Measurements from ENCODE around the gene NRL. TPM values are rescaled to one million over a fixed set of nuclear protein-coding genes. Genes with fewer than 3 reads are reported as not detected.

NRL gene
- polyA plus RNA-seq, 2 of the 4 experiments (the other 2 are of a cell fraction) = 0.93 to 0.97 TPM

DNA sequence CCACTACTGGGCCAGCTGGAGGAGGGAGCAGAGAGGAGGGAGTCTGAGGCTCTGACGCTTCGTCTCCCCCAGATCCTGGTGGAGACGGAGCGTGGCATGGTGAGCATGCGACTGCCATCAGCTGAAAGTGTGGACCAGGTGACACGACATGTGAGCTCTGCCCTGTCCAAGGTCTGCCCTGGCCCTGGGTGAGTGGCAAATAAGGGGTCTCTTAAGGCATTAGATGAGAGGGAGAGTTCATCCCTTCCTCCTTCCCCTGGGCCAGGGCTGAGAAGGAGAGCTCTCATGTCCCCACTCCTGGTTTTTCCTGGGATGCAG is 60.5 kb downstream of the NRL start (continued):
- TF ChIP-seq, protein P1, sequence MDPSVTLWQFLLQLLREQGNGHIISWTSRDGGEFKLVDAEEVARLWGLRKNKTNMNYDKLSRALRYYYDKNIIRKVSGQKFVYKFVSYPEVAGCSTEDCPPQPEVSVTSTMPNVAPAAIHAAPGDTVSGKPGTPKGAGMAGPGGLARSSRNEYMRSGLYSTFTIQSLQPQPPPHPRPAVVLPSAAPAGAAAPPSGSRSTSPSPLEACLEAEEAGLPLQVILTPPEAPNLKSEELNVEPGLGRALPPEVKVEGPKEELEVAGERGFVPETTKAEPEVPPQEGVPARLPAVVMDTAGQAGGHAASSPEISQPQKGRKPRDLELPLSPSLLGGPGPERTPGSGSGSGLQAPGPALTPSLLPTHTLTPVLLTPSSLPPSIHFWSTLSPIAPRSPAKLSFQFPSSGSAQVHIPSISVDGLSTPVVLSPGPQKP (IDR thresholded peaks at IDR 0.05; ENCODE audit: low read depth, low read length) = no peak
- TF ChIP-seq RCOR1 (IDR thresholded peaks at IDR 0.05; ENCODE audit: low read depth, low read length) (no peak), ESRRA (IDR thresholded peaks at IDR 0.05; ENCODE audit: borderline replicate concordance, low read length) (no peak), SREBF2 (IDR thresholded peaks at IDR 0.05) (no peak), BHLHE40 (IDR thresholded peaks at IDR 0.05; ENCODE audit: low read depth, low read length) (no peak), PHF8 (IDR thresholded peaks at IDR 0.05; ENCODE audit: borderline replicate concordance, low read depth) (no peak), POLR2A (IDR thresholded peaks at IDR 0.05; ENCODE audit: low read length) (no peak)
- TF ChIP-seq, protein P2, sequence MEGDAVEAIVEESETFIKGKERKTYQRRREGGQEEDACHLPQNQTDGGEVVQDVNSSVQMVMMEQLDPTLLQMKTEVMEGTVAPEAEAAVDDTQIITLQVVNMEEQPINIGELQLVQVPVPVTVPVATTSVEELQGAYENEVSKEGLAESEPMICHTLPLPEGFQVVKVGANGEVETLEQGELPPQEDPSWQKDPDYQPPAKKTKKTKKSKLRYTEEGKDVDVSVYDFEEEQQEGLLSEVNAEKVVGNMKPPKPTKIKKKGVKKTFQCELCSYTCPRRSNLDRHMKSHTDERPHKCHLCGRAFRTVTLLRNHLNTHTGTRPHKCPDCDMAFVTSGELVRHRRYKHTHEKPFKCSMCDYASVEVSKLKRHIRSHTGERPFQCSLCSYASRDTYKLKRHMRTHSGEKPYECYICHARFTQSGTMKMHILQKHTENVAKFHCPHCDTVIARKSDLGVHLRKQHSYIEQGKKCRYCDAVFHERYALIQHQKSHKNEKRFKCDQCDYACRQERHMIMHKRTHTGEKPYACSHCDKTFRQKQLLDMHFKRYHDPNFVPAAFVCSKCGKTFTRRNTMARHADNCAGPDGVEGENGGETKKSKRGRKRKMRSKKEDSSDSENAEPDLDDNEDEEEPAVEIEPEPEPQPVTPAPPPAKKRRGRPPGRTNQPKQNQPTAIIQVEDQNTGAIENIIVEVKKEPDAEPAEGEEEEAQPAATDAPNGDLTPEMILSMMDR (IDR thresholded peaks at IDR 0.05) = no peak

DNA sequence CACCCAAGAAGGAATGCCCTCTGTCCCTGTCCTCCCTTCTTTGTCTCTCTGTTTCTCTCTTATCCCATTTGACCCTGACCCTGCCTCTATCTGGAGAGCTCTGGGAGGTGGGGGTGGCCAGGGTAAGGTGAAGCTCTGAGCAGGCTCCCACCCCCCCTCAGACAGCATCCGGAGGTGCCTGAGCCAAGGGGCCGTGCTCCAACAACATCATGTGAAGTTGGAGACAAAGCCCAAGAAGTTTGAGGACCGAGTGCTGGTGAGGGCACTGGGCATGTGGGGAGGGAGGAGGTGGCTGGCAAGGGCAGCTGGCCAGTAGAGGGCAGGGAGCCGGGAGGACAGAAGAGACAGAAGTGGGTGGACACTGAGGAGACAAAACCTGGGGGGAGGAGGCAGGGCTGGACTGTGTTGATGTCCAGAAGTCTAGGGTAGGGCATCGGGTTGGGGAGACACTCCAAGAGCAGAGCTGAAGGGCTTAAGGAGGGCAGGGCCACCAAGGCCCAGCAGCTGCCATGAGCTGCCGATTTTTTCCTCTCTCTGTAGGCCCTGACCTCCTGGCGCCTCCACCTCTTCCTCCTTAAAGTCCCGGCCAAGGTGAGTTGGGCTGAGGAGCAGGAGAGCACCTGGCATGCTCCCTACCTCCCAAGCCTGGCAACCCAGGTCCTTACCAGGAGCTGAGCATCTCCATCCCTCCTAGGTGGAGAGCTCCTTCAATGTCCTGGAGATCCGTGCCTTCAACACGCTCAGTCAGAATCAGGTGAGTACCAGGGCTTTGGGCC is 61.0 kb downstream of the NRL start:
- TF ChIP-seq EHF (CRISPR knock-in tag; IDR thresholded peaks at IDR 0.05) = no peak
- no peak for TF ChIP-seq EP300 (IDR thresholded peaks at IDR 0.05)
- TF ChIP-seq JUN (IDR thresholded peaks at IDR 0.05) = no peak
- TF ChIP-seq, protein P3, sequence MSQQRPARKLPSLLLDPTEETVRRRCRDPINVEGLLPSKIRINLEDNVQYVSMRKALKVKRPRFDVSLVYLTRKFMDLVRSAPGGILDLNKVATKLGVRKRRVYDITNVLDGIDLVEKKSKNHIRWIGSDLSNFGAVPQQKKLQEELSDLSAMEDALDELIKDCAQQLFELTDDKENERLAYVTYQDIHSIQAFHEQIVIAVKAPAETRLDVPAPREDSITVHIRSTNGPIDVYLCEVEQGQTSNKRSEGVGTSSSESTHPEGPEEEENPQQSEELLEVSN (IDR thresholded peaks at IDR 0.05; ENCODE audit: borderline replicate concordance, low read depth) = no peak
- no peak for TF ChIP-seq CBX2 (IDR thresholded peaks at IDR 0.05; ENCODE audit: borderline replicate concordance, low read depth)
- TF ChIP-seq, protein P4, sequence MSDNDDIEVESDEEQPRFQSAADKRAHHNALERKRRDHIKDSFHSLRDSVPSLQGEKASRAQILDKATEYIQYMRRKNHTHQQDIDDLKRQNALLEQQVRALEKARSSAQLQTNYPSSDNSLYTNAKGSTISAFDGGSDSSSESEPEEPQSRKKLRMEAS (IDR thresholded peaks at IDR 0.05) = no peak
- no peak for TF ChIP-seq TFCP2L1 (CRISPR knock-in tag; IDR thresholded peaks at IDR 0.05)
- no peak for TF ChIP-seq FOXS1 (CRISPR knock-in tag; IDR thresholded peaks at IDR 0.05)
- TF ChIP-seq RAD21 (conservative IDR thresholded peaks at IDR 0.05 in 1 of 2, IDR thresholded peaks at IDR 0.05 in 1 of 2) = no peak
- Histone ChIP-seq H3K4me1 (peaks cover 10% of the 10 kb centered on the region; the same call in 2 of the 3 replicates), H3K9me3 (no peaks in the 10 kb centered on the region), H3K4me2 (no peak overlapping the region), H3K4me3 (no peak overlapping the region), H3K27ac (no peak overlapping the region)
- ChIA-PET CTCF (interaction anchor here (0.6 to 15.8 kb wide), 8 partner anchors 11 to 243 kb away, joined by 3 to 405 read pairs (median 10); partner anchors contain the start of genes IRF9, PCK2 and PSME1), POLR2A (interaction anchor here (0.7 to 1.6 kb wide), 3 partner anchors 40 to 189 kb away, joined by 3 to 9 read pairs (median 3); partner anchors contain the start of genes DCAF11, NRL, PCK2 and TINF2)
- no peak for FAIRE-seq
- WGBS (ENCODE audit: missing lambda C conversion rate) = 44% methylated on average over 10 of the region's 10 CpGs
- ATAC-seq = no peak
- DNase-seq (ENCODE audit: low read depth in 1 of 2, low spot score in 1 of 2) = no peak

DNA sequence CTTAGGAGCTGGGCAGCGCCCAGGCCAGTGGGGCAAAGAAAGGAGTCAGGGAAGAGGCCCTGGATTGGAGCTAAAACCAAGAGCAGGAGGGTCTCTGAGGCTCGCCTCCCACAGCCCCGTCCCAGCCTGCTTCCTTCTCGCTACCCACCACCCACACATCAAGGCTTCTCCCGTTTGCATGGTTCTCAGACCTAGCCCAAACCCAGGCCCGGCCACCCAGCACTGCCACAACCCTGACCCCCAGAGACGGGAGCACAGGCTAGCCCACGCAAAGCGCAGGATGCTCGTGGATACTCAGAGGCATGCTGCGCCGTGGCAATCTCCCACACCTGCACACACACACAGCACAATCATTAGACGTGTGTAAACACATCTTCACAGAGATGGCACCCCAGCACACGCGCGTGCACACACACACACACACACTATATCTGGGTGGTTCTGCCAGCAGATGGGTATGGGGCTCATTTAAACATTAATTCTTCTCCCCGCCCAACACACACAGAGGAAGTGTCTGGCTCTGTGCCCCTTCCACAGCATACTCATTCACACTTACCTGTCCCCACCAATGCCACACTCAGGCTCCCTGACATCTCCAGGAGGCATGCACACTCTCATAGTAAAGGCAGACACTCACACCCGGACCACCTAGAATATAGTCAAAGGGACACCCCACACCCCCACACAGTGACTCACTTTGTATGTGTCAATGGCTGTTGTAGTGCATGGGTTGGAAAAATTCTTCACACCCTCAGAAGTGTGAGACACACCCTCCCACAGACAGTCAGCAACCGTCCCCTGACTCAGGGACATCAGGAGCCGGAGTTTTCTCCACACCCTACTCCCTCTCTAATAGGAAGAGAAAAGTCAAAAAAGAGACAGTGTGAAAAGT is 61.8 kb downstream of the NRL start:
- FAIRE-seq (no peak), DNase-seq (ENCODE audit: low read depth in 1 of 2, low spot score in 1 of 2) (no peak), ATAC-seq (no peak)
- Histone ChIP-seq H3K4me3 (peak overlapping the region; percentile 75), H3K27ac (peak overlapping the region in 1 of 2 experiments; percentile 88; a peak in 2 of 6 replicates), H3K9me3 (no peaks in the 10 kb centered on the region), H3K4me2 (peak overlapping the region; percentile 91), H3K4me1 (peaks cover 10% of the 10 kb centered on the region; the same call in 2 of the 3 replicates)
- ChIA-PET POLR2A (interaction anchor here (1.1 to 1.9 kb wide), 3 partner anchors 41 to 93 kb away, joined by 3 to 13 read pairs (median 10); partner anchors contain the start of genes DCAF11, NRL, PCK2 and PSME2), CTCF (interaction anchor here (0.6 to 15.8 kb wide), 15 partner anchors 9 to 244 kb away, joined by 3 to 405 read pairs (median 5); partner anchors contain the start of genes IRF9 and PCK2)
- no peak for TF ChIP-seq HOXB5 (CRISPR knock-in tag; IDR thresholded peaks at IDR 0.05)
- TF ChIP-seq, protein P5, sequence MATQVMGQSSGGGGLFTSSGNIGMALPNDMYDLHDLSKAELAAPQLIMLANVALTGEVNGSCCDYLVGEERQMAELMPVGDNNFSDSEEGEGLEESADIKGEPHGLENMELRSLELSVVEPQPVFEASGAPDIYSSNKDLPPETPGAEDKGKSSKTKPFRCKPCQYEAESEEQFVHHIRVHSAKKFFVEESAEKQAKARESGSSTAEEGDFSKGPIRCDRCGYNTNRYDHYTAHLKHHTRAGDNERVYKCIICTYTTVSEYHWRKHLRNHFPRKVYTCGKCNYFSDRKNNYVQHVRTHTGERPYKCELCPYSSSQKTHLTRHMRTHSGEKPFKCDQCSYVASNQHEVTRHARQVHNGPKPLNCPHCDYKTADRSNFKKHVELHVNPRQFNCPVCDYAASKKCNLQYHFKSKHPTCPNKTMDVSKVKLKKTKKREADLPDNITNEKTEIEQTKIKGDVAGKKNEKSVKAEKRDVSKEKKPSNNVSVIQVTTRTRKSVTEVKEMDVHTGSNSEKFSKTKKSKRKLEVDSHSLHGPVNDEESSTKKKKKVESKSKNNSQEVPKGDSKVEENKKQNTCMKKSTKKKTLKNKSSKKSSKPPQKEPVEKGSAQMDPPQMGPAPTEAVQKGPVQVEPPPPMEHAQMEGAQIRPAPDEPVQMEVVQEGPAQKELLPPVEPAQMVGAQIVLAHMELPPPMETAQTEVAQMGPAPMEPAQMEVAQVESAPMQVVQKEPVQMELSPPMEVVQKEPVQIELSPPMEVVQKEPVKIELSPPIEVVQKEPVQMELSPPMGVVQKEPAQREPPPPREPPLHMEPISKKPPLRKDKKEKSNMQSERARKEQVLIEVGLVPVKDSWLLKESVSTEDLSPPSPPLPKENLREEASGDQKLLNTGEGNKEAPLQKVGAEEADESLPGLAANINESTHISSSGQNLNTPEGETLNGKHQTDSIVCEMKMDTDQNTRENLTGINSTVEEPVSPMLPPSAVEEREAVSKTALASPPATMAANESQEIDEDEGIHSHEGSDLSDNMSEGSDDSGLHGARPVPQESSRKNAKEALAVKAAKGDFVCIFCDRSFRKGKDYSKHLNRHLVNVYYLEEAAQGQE (IDR thresholded peaks at IDR 0.05) = peak; percentile 62; the same call in 1 of the 2 replicates
- WGBS (ENCODE audit: missing lambda C conversion rate) = 62% methylated on average over 20 of the region's 20 CpGs
